Loucy (cell line): Measurements from ENCODE around the gene DMRTB1.

Experiments used
- H2AFZ ChIP-seq: fragments of 200-600 bp; sonication (generic); 2 replicates; pipeline ENCODE4 v1.6.0; 2016; ENCODE audit warnings: antibody characterized with exemption, mild to moderate bottlenecking, low read length, moderate library complexity
- H3F3A ChIP-seq: fragments of 200-600 bp; 2 replicates; pipeline ENCODE4 v1.6.0; 2016; ENCODE audit warnings: antibody characterized with exemption, low read depth, mild to moderate bottlenecking
- H3K27me3 ChIP-seq: fragments of 200-600 bp; sonication (generic); 2 replicates; pipeline ENCODE4 v1.6.1; 2014; ENCODE audit warnings: low read length, mild to moderate bottlenecking; ENCODE audit not compliant: insufficient read depth, poor library complexity, severe bottlenecking
- H3K36me3 ChIP-seq: fragments of 200-600 bp; sonication (generic); 2 replicates; pipeline ENCODE4 v1.6.1; 2016; ENCODE audit warnings: low read length; ENCODE audit not compliant: insufficient read depth
- H3K4me1 ChIP-seq: fragments of 200-600 bp; sonication (generic); 2 replicates; pipeline ENCODE4 v1.5.1; 2014; ENCODE audit warnings: low read length, mild to moderate bottlenecking; ENCODE audit not compliant: insufficient read depth, poor library complexity, severe bottlenecking
- H3K4me2 ChIP-seq: fragments of 200-600 bp; sonication (generic); 2 replicates; pipeline ENCODE4 v1.6.0; 2014; ENCODE audit warnings: antibody characterized with exemption, low read length, low read depth, mild to moderate bottlenecking; ENCODE audit not compliant: poor library complexity, severe bottlenecking
- H3K4me3 ChIP-seq: fragments of 200-600 bp; sonication (generic); 2 replicates; pipeline ENCODE4 v1.5.1; 2014; ENCODE audit warnings: low read length, mild to moderate bottlenecking, mixed read lengths; ENCODE audit not compliant: poor library complexity, severe bottlenecking
- H3K79me2 ChIP-seq: fragments of 200-600 bp; sonication (generic); 2 replicates; pipeline ENCODE4 v1.6.1; 2014; ENCODE audit warnings: low read length; ENCODE audit not compliant: insufficient read depth
- H3K9ac ChIP-seq: fragments of 200-600 bp; sonication (generic); 2 replicates; pipeline ENCODE4 v1.6.0; 2014; ENCODE audit warnings: mild to moderate bottlenecking, low read depth, low read length, moderate library complexity; ENCODE audit not compliant: poor library complexity, severe bottlenecking
- H3K9me2 ChIP-seq: fragments of 200-600 bp; sonication (generic); replicated peaks from 2 replicates; pipeline ENCODE4 v1.6.1; 2016; ENCODE audit warnings: low read depth, low read length, mixed read lengths
- H3K9me3 ChIP-seq: fragments of 200-600 bp; sonication (generic); 2 replicates; pipeline ENCODE4 v1.6.1; 2014; ENCODE audit warnings: mild to moderate bottlenecking, antibody characterized with exemption, low read length, low read depth; ENCODE audit not compliant: insufficient read depth
- H4K20me1 ChIP-seq: fragments of 200-600 bp; sonication (generic); 2 replicates; pipeline ENCODE4 v1.6.0; 2014; ENCODE audit warnings: antibody characterized with exemption, low read length, mild to moderate bottlenecking; ENCODE audit not compliant: insufficient read depth, poor library complexity, severe bottlenecking
- EZH2phosphoT487 ChIP-seq: fragments of 200-600 bp; IDR thresholded peaks from 2 replicates; pipeline ENCODE4 v1.6.1; 2018; ENCODE audit warnings: antibody characterized with exemption, mild to moderate bottlenecking, moderate library complexity, borderline replicate concordance
- TF ChIP-seq, protein P1 (sequence below): fragments of 200-600 bp; sonication (generic); conservative IDR thresholded peaks from 2 replicates; pipeline ENCODE4 v1.5.1; 2014; ENCODE audit warnings: mild to moderate bottlenecking, antibody characterized with exemption, low read length

Gene DMRTB1

GRCh38 chr1:53513846-53514245 is 54.6 kb downstream of the DMRTB1 start:
- H3K79me2 ChIP-seq = no peaks in the 10 kb centered on the region
- no peak for TF ChIP-seq EZH2phosphoT487
- TF ChIP-seq, protein P1, sequence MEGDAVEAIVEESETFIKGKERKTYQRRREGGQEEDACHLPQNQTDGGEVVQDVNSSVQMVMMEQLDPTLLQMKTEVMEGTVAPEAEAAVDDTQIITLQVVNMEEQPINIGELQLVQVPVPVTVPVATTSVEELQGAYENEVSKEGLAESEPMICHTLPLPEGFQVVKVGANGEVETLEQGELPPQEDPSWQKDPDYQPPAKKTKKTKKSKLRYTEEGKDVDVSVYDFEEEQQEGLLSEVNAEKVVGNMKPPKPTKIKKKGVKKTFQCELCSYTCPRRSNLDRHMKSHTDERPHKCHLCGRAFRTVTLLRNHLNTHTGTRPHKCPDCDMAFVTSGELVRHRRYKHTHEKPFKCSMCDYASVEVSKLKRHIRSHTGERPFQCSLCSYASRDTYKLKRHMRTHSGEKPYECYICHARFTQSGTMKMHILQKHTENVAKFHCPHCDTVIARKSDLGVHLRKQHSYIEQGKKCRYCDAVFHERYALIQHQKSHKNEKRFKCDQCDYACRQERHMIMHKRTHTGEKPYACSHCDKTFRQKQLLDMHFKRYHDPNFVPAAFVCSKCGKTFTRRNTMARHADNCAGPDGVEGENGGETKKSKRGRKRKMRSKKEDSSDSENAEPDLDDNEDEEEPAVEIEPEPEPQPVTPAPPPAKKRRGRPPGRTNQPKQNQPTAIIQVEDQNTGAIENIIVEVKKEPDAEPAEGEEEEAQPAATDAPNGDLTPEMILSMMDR = no peak
- no peaks in the 10 kb centered on the region for H3K9me3 ChIP-seq
- no peak overlapping the region for H3K4me2 ChIP-seq
- H3K4me3 ChIP-seq = no peak overlapping the region
- H3F3A ChIP-seq = no peaks in the 10 kb centered on the region
- no peaks in the 10 kb centered on the region for H3K27me3 ChIP-seq
- H4K20me1 ChIP-seq = no peaks in the 10 kb centered on the region
- no peaks in the 10 kb centered on the region for H3K36me3 ChIP-seq
- H2AFZ ChIP-seq = no peak overlapping the region
- no peaks in the 10 kb centered on the region for H3K9me2 ChIP-seq
- no peak overlapping the region for H3K9ac ChIP-seq
- peaks cover 35% of the 10 kb centered on the region for H3K4me1 ChIP-seq

DNA sequence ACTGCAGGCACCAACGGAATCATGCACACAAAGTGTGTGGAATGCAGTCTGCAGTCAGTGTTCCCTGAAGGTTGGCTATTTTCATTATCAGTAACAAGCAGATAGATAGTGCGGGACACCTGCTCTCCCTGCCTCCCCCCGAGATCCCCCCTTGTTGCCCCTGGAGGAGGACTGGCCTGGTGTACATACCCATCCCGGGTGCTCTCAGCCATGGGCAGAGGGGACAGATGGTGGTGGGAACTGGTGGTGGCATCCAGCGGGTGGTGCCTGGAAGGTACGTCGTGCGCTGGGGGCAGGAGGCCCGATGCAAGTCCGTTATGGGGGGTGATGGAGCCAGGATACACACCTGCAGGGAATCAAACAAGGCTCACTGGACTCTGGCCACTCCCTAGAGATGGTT is 55.2 kb downstream of the DMRTB1 start:
- Histone ChIP-seq H3K4me1 (peaks cover 30% of the 10 kb centered on the region), H3K4me3 (no peak overlapping the region), H3K27me3 (no peaks in the 10 kb centered on the region), H3K4me2 (no peak overlapping the region), H3K9me3 (no peaks in the 10 kb centered on the region), H3K79me2 (no peaks in the 10 kb centered on the region), H3K9ac (no peak overlapping the region), H3K36me3 (no peaks in the 10 kb centered on the region), H3K9me2 (no peaks in the 10 kb centered on the region), H3F3A (no peaks in the 10 kb centered on the region), H4K20me1 (no peaks in the 10 kb centered on the region), H2AFZ (no peak overlapping the region)
- TF ChIP-seq, protein P1 = no peak
- TF ChIP-seq EZH2phosphoT487 = no peak

GRCh38 chr1:53516181-53516580 is 57.0 kb downstream of the DMRTB1 start:
- TF ChIP-seq, protein P1 = no peak
- no peak for TF ChIP-seq EZH2phosphoT487
- H3K9ac ChIP-seq = no peak overlapping the region
- peaks cover 26% of the 10 kb centered on the region for H3K4me1 ChIP-seq
- H3K9me2 ChIP-seq = no peaks in the 10 kb centered on the region
- H4K20me1 ChIP-seq = no peaks in the 10 kb centered on the region
- no peaks in the 10 kb centered on the region for H3K27me3 ChIP-seq
- H3F3A ChIP-seq = no peaks in the 10 kb centered on the region
- H3K4me2 ChIP-seq = no peak overlapping the region
- H2AFZ ChIP-seq = no peak overlapping the region
- H3K79me2 ChIP-seq = no peaks in the 10 kb centered on the region
- no peaks in the 10 kb centered on the region for H3K36me3 ChIP-seq
- H3K4me3 ChIP-seq = no peak overlapping the region
- H3K9me3 ChIP-seq = no peaks in the 10 kb centered on the region
